ENCODE results near the gene INS.

DNA sequence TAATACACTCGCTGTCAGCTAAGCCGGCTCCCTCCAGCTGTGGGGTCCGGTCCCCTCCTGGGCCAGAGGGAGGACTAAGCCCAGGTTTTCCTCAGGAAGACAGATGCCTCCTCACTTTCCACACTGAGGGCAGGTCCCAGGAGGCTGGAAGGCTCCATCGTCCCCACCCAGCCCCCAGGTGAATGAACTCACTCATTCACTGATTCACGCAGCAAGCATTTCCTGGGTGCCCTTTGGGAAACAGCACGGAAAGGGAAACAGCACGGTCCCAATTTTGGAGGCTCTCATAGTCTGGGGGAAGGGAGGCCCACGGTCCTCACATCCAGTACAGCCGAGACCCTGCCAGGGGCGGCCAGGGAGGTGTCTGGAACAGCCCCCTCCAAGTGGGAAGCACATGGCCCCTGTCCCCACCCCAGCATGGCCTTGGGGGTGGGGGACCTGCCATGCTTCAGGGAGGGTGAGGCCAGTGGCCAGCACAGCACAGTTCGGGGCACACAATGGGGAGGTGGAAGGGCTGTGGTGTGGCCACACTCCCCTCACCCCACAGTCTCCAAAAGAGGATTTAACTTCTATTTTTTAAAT, 19.9 kb upstream of the INS start:
- TF ChIP-seq, protein P1, sequence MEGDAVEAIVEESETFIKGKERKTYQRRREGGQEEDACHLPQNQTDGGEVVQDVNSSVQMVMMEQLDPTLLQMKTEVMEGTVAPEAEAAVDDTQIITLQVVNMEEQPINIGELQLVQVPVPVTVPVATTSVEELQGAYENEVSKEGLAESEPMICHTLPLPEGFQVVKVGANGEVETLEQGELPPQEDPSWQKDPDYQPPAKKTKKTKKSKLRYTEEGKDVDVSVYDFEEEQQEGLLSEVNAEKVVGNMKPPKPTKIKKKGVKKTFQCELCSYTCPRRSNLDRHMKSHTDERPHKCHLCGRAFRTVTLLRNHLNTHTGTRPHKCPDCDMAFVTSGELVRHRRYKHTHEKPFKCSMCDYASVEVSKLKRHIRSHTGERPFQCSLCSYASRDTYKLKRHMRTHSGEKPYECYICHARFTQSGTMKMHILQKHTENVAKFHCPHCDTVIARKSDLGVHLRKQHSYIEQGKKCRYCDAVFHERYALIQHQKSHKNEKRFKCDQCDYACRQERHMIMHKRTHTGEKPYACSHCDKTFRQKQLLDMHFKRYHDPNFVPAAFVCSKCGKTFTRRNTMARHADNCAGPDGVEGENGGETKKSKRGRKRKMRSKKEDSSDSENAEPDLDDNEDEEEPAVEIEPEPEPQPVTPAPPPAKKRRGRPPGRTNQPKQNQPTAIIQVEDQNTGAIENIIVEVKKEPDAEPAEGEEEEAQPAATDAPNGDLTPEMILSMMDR (IDR thresholded peaks at IDR 0.05): no peak
- no peak for TF ChIP-seq ZFX (IDR thresholded peaks at IDR 0.05; ENCODE audit: borderline replicate concordance)
